ENCODE data around the gene AMOTL1. TPM values are rescaled to one million over a fixed set of nuclear protein-coding genes. Genes with fewer than 3 reads are reported as not detected.

Gene AMOTL1
- 20.5 TPM for polyA plus RNA-seq (2013, experiment 1 of 2)
- polyA plus RNA-seq (2013, experiment 2 of 2), result 19.9 TPM

- under 1% methylated on average over 35 of the region's 57 CpGs for WGBS
- Histone ChIP-seq H2BK120ac (ENCODE audit: low read depth, low read length) (peak within 1 kb of the TSS; percentile 91), H3K4ac (ENCODE audit: low read depth in 1 of 2, low read length in 2 of 2) (peak within 1 kb of the TSS; percentile 92 to 99), H3K27me3 (ENCODE audit: control insufficient read depth in 1 of 2, insufficient read depth in 1 of 2, low read length in 2 of 2) (no peaks in the 10 kb centered on the region), H2BK5ac (ENCODE audit: low read depth, low read length, poor library complexity, severe bottlenecking) (peak within 1 kb of the TSS; percentile 76), H2BK15ac (ENCODE audit: low read depth, poor library complexity, severe bottlenecking) (peak within 1 kb of the TSS; percentile 92), H3K36me3 (ENCODE audit: control insufficient read depth in 1 of 2, insufficient read depth in 2 of 2, low read depth in 1 of 2, low read length in 2 of 2) (no peaks in the 10 kb centered on the region), H3K4me2 (ENCODE audit: low read length, poor library complexity, severe bottlenecking) (peak within 1 kb of the TSS; percentile 95), H3K9ac (ENCODE audit: low read length) (peak within 1 kb of the TSS; percentile 94), H4K8ac (ENCODE audit: low read length) (peak within 1 kb of the TSS; percentile 97), H2AFZ (ENCODE audit: low read depth, low read length) (peak within 1 kb of the TSS; percentile 67), H3K4me1 (ENCODE audit: control insufficient read depth, insufficient read depth, low read depth, low read length) (peaks cover 8% of the 10 kb centered on the region), H2AK5ac (ENCODE audit: low read length, severe bottlenecking) (peak within 1 kb of the TSS; percentile 58), H3K23ac (ENCODE audit: low read length in 2 of 2) (peak within 1 kb of the TSS; percentile 99 to 100), H3K14ac (ENCODE audit: low read length in 2 of 2) (peak within 1 kb of the TSS; percentile 98 to 99), H4K91ac (ENCODE audit: low read length) (peak within 1 kb of the TSS; percentile 96), H3K18ac (ENCODE audit: low read depth in 1 of 2, low read length in 2 of 2) (peak within 1 kb of the TSS; percentile 96 to 97), H3K79me1 (replicated peaks; ENCODE audit: low read length, poor library complexity, severe bottlenecking) (no peaks in the 10 kb centered on the region), H3K4me3 (ENCODE audit: insufficient read depth in 1 of 2, low read depth in 1 of 2, low read length in 2 of 2) (peak within 1 kb of the TSS; percentile 89 to 93), H3K9me3 (ENCODE audit: control insufficient read depth, low read length) (no peaks in the 10 kb centered on the region), H3K27ac (ENCODE audit: low read length, poor library complexity, severe bottlenecking) (peak within 1 kb of the TSS; percentile 82), H2BK12ac (ENCODE audit: low read length in 2 of 2) (peak within 1 kb of the TSS; percentile 79 to 94)
- DNase-seq, result peak; percentile 93
Measured at GRCh38 chr11:94767701-94768601, at the start of gene AMOTL1. Gene AMOTL1, plus strand, starts transcription at chr11:94768356. Its CDS starts 156 bp downstream, at chr11:94768512.

- H4K8ac ChIP-seq (ENCODE audit: low read length), result no peak overlapping the region
- no peak overlapping the region for H3K9ac ChIP-seq (ENCODE audit: low read length)
- no peak overlapping the region for H2AFZ ChIP-seq (ENCODE audit: low read depth, low read length)
- no peak overlapping the region for H2AK5ac ChIP-seq (ENCODE audit: low read length, severe bottlenecking)
- no peak overlapping the region for H4K91ac ChIP-seq (ENCODE audit: low read length)
- H2BK15ac ChIP-seq (ENCODE audit: low read depth, poor library complexity, severe bottlenecking), result no peak overlapping the region
- H2BK12ac ChIP-seq (ENCODE audit: low read length in 2 of 2), result no peak overlapping the region
- H3K36me3 ChIP-seq (ENCODE audit: control insufficient read depth in 1 of 2, insufficient read depth in 2 of 2, low read depth in 1 of 2, low read length in 2 of 2), result no peaks in the 10 kb centered on the region
- no peaks in the 10 kb centered on the region for H3K4me1 ChIP-seq (ENCODE audit: control insufficient read depth, insufficient read depth, low read depth, low read length)
- no peak overlapping the region for H3K18ac ChIP-seq (ENCODE audit: low read depth in 1 of 2, low read length in 2 of 2)
- H2BK120ac ChIP-seq (ENCODE audit: low read depth, low read length), result no peak overlapping the region
- no peak overlapping the region for H3K27ac ChIP-seq (ENCODE audit: low read length, poor library complexity, severe bottlenecking)
- no peak overlapping the region for H2BK5ac ChIP-seq (ENCODE audit: low read depth, low read length, poor library complexity, severe bottlenecking)
- H3K4me2 ChIP-seq (ENCODE audit: low read length, poor library complexity, severe bottlenecking), result no peak overlapping the region
- 91% methylated on average over 3 of the region's 3 CpGs for WGBS
- no peak overlapping the region for H3K23ac ChIP-seq (ENCODE audit: low read length in 2 of 2)
- H3K9me3 ChIP-seq (ENCODE audit: control insufficient read depth, low read length), result no peaks in the 10 kb centered on the region
- no peak for DNase-seq
- H3K79me1 ChIP-seq (replicated peaks; ENCODE audit: low read length, poor library complexity, severe bottlenecking), result no peaks in the 10 kb centered on the region
- no peak overlapping the region for H3K4ac ChIP-seq (ENCODE audit: low read depth in 1 of 2, low read length in 2 of 2)
- no peak overlapping the region for H3K14ac ChIP-seq (ENCODE audit: low read length in 2 of 2)
- H3K27me3 ChIP-seq (ENCODE audit: control insufficient read depth in 1 of 2, insufficient read depth in 1 of 2, low read length in 2 of 2), result no peaks in the 10 kb centered on the region
- H3K4me3 ChIP-seq (ENCODE audit: insufficient read depth in 1 of 2, low read depth in 1 of 2, low read length in 2 of 2), result no peak overlapping the region
Measured at GRCh38 chr11:94719876-94720275, 48.3 kb upstream of the AMOTL1 start.

GRCh38 chr11:94721565-94722292 is 46.4 kb upstream of the AMOTL1 start:
- Histone ChIP-seq H2AK5ac (ENCODE audit: low read length, severe bottlenecking) (no peak overlapping the region), H3K36me3 (ENCODE audit: control insufficient read depth in 1 of 2, insufficient read depth in 2 of 2, low read depth in 1 of 2, low read length in 2 of 2) (no peaks in the 10 kb centered on the region), H2BK5ac (ENCODE audit: low read depth, low read length, poor library complexity, severe bottlenecking) (no peak overlapping the region), H4K91ac (ENCODE audit: low read length) (no peak overlapping the region), H2BK15ac (ENCODE audit: low read depth, poor library complexity, severe bottlenecking) (no peak overlapping the region), H4K8ac (ENCODE audit: low read length) (no peak overlapping the region), H3K18ac (ENCODE audit: low read depth in 1 of 2, low read length in 2 of 2) (no peak overlapping the region), H3K9me3 (ENCODE audit: control insufficient read depth, low read length) (no peaks in the 10 kb centered on the region), H3K27me3 (ENCODE audit: control insufficient read depth in 1 of 2, insufficient read depth in 1 of 2, low read length in 2 of 2) (no peaks in the 10 kb centered on the region), H3K4me2 (ENCODE audit: low read length, poor library complexity, severe bottlenecking) (no peak overlapping the region), H3K23ac (ENCODE audit: low read length in 2 of 2) (no peak overlapping the region), H3K9ac (ENCODE audit: low read length) (no peak overlapping the region), H3K79me1 (replicated peaks; ENCODE audit: low read length, poor library complexity, severe bottlenecking) (no peaks in the 10 kb centered on the region), H3K4ac (ENCODE audit: low read depth in 1 of 2, low read length in 2 of 2) (no peak overlapping the region), H2BK12ac (ENCODE audit: low read length in 2 of 2) (no peak overlapping the region), H3K4me1 (ENCODE audit: control insufficient read depth, insufficient read depth, low read depth, low read length) (no peaks in the 10 kb centered on the region), H3K14ac (ENCODE audit: low read length in 2 of 2) (no peak overlapping the region), H3K4me3 (ENCODE audit: insufficient read depth in 1 of 2, low read depth in 1 of 2, low read length in 2 of 2) (no peak overlapping the region), H2BK120ac (ENCODE audit: low read depth, low read length) (no peak overlapping the region), H3K27ac (ENCODE audit: low read length, poor library complexity, severe bottlenecking) (no peak overlapping the region), H2AFZ (ENCODE audit: low read depth, low read length) (no peak overlapping the region)
- WGBS, result 82% methylated on average over 2 of the region's 2 CpGs
- DNase-seq, result no peak

- no peak overlapping the region for H2BK15ac ChIP-seq (ENCODE audit: low read depth, poor library complexity, severe bottlenecking)
- no peak overlapping the region for H2BK12ac ChIP-seq (ENCODE audit: low read length in 2 of 2)
- H3K4me1 ChIP-seq (ENCODE audit: control insufficient read depth, insufficient read depth, low read depth, low read length), result no peaks in the 10 kb centered on the region
- no peak overlapping the region for H3K9ac ChIP-seq (ENCODE audit: low read length)
- 93% methylated on average over 1 of the region's 1 CpG for WGBS
- H3K18ac ChIP-seq (ENCODE audit: low read depth in 1 of 2, low read length in 2 of 2), result no peak overlapping the region
- H3K27me3 ChIP-seq (ENCODE audit: control insufficient read depth in 1 of 2, insufficient read depth in 1 of 2, low read length in 2 of 2), result no peaks in the 10 kb centered on the region
- no peak overlapping the region for H3K27ac ChIP-seq (ENCODE audit: low read length, poor library complexity, severe bottlenecking)
- no peaks in the 10 kb centered on the region for H3K79me1 ChIP-seq (replicated peaks; ENCODE audit: low read length, poor library complexity, severe bottlenecking)
- H2BK5ac ChIP-seq (ENCODE audit: low read depth, low read length, poor library complexity, severe bottlenecking), result no peak overlapping the region
- H3K14ac ChIP-seq (ENCODE audit: low read length in 2 of 2), result no peak overlapping the region
- no peak overlapping the region for H2BK120ac ChIP-seq (ENCODE audit: low read depth, low read length)
- no peak overlapping the region for H2AK5ac ChIP-seq (ENCODE audit: low read length, severe bottlenecking)
- no peak overlapping the region for H2AFZ ChIP-seq (ENCODE audit: low read depth, low read length)
- no peak overlapping the region for H3K23ac ChIP-seq (ENCODE audit: low read length in 2 of 2)
- H3K9me3 ChIP-seq (ENCODE audit: control insufficient read depth, low read length), result no peaks in the 10 kb centered on the region
- H4K91ac ChIP-seq (ENCODE audit: low read length), result no peak overlapping the region
- H3K4me3 ChIP-seq (ENCODE audit: insufficient read depth in 1 of 2, low read depth in 1 of 2, low read length in 2 of 2), result no peak overlapping the region
- H3K4me2 ChIP-seq (ENCODE audit: low read length, poor library complexity, severe bottlenecking), result no peak overlapping the region
- DNase-seq, result no peak
- H3K4ac ChIP-seq (ENCODE audit: low read depth in 1 of 2, low read length in 2 of 2), result no peak overlapping the region
- H3K36me3 ChIP-seq (ENCODE audit: control insufficient read depth in 1 of 2, insufficient read depth in 2 of 2, low read depth in 1 of 2, low read length in 2 of 2), result no peaks in the 10 kb centered on the region
- no peak overlapping the region for H4K8ac ChIP-seq (ENCODE audit: low read length)
Measured at GRCh38 chr11:94722735-94723134, 45.4 kb upstream of the AMOTL1 start.
